Uterus (tissue), 4 donors: ENCODE results near the gene HOTAIR. TPM values are rescaled to one million over a fixed set of nuclear protein-coding genes. Genes with fewer than 3 reads are reported as not detected.

Source experiments
- DNase-seq, 2 donors: peaks; one replicate each; pipeline ENCODE4 v3.0.0-alpha.2; 2019 to 2020
- H3K27ac ChIP-seq, 2 donors: fragments of 200-600 bp; sonication (generic); 1 replicate in 1 of 2; 2 replicates in 1 of 2; pipeline ENCODE4 v1.5.1; 2016 to 2018
- H3K27me3 ChIP-seq, 2 donors: fragments of 200-600 bp; sonication (generic); one replicate each; pipeline ENCODE4 v1.5.1; 2018 to 2019; ENCODE audit warnings: control low read depth in 1 of 2
- H3K36me3 ChIP-seq, 2 donors: fragments of 200-600 bp; sonication (generic); one replicate each; pipeline ENCODE4 v1.5.1; 2019; ENCODE audit warnings: control low read depth in 1 of 2
- H3K4me1 ChIP-seq, 2 donors: fragments of 200-600 bp; sonication (generic); one replicate each; pipeline ENCODE4 v1.5.1; 2018 to 2019; ENCODE audit warnings: control low read depth in 1 of 2
- H3K4me3 ChIP-seq, 2 donors: fragments of 200-600 bp; sonication (generic); 1 replicate in 1 of 2; 2 replicates in 1 of 2; pipeline ENCODE4 v1.5.1; 2018 to 2019; ENCODE audit warnings: mild to moderate bottlenecking in 1 of 2
- H3K9me3 ChIP-seq, 2 donors: fragments of 200-600 bp; sonication (generic); one replicate each; pipeline ENCODE4 v1.5.1; 2019; ENCODE audit warnings: control low read depth in 1 of 2
- POLR2A ChIP-seq, 2 donors: fragments of 450-650 bp; IDR thresholded peaks; one replicate each; pipeline ENCODE4 v1.6.1; 2016; ENCODE audit warnings: antibody characterized with exemption in 2 of 2, mild to moderate bottlenecking in 1 of 2, moderate library complexity in 1 of 2
- intact Hi-C: fragments of 100-400 bp; cut with DNase I; formaldehyde crosslinking; loops from one replicate; pipeline ENCODE4 v1.15.1; 2023; ENCODE audit warnings: low total_unique reads
- total RNA-seq, 4 donors: library from RNA; depleted of rRNA in 3 of 4; stranded (reverse); fragments of >200 nt in 3 of 4; gene quantifications; one replicate each; pipeline versions ENCODE4 v1.1.0 to v1.2.4, GENCODE V29; 2014 to 2023
- TF ChIP-seq, protein P1 (sequence below), 4 experiments: fragments of 200-600 bp in 2 of 4; fragments of 450-650 bp in 2 of 4; sonication (generic) in 2 of 4; IDR thresholded peaks; one replicate each; pipeline ENCODE4 v1.5.1; 2016 to 2019; ENCODE audit warnings: antibody characterized with exemption in 4 of 4, mild to moderate bottlenecking in 2 of 4, moderate library complexity in 1 of 4
- donor health status: DM: yes; HTN: yes; CAD: no.

HOTAIR gene
- total RNA-seq, 4 donors from 2014 or later: 1.2 to 4.1 (median 2.1) TPM; not detected in 1

DNA sequence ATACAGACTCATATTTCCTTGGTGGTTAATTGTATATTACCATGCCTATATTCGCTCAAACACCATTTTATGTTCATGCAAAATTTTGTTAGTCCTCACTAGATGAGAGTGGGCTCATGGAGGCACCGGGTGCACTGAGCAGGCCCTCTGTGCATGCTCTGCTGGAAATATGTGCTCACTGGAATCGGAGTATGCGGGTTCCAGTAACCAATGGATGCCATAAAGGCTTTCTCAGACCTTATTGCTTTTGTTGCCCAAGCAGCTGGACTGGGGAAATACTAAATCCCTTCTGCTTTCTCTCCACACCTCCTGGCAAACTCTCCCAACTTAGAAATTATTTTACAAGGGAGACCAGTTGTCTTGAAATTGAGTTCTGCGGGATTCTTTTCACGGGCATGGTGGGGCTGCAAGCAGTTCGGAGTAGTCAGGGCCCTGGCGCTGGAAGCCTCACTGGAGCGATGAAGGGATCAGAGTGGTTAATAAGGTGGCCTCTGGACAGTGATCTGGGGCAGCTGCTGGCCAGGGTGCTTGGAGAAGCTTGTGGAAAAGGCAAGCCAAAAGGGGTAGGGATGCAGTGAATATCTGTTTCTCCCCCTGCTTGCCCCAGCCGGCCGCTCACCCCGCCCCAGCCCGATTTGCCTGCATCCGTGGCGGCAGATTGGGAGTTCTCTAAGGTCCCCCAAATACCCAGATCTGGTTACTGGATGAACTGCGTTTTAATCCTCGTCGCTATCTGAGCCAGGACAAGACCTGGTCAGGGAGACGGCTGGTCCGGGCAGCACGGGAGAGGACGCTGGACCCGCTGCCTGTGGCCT, 46.0 kb upstream of the HOTAIR start:
- Histone ChIP-seq H3K27ac (no peak overlapping the region), H3K4me1 (no peaks in the 10 kb centered on the region), H3K4me3 (peak overlapping the region in 1 of 2 donors; percentile 49), H3K27me3 (peaks cover 0 to 14% of the 10 kb centered on the region in 2 donors), H3K36me3 (no peaks in the 10 kb centered on the region), H3K9me3 (no peaks in the 10 kb centered on the region)
- DNase-seq: no peak
- intact Hi-C loops: no loop called here
- TF ChIP-seq, protein P1, sequence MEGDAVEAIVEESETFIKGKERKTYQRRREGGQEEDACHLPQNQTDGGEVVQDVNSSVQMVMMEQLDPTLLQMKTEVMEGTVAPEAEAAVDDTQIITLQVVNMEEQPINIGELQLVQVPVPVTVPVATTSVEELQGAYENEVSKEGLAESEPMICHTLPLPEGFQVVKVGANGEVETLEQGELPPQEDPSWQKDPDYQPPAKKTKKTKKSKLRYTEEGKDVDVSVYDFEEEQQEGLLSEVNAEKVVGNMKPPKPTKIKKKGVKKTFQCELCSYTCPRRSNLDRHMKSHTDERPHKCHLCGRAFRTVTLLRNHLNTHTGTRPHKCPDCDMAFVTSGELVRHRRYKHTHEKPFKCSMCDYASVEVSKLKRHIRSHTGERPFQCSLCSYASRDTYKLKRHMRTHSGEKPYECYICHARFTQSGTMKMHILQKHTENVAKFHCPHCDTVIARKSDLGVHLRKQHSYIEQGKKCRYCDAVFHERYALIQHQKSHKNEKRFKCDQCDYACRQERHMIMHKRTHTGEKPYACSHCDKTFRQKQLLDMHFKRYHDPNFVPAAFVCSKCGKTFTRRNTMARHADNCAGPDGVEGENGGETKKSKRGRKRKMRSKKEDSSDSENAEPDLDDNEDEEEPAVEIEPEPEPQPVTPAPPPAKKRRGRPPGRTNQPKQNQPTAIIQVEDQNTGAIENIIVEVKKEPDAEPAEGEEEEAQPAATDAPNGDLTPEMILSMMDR (IDR thresholded peaks at IDR 0.05): no peak

DNA sequence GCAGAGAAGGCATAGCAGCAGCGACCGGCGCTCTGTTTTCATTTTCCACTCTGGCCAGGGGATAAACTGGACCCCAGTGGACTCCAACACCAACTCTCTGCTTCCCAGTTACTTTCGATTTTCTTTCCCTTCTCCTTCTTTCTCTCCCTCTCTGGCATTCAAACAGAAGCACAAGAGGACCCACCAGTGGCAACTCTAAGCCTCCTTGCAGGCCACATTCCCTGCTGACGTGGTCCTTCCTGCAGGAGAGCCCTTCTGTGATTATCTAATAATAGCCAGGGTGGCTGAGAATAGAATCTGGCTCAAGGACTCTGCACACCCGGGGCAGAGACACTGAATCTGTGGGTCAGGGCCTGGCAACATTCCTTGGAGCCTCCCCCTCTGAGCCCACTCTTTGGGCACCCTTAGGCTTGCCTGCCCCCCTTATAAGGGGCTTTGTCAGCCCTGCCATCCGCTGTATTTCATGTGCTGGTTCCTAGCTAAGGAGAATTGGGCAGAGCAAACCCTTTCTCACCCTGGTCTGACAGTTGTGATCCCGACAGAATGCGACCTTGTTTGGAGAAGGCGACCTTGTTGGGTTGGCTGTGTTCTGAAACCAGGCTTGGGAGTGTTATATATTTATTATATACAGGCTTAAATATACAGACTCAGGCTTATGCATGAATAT, 45.3 kb upstream of the HOTAIR start:
- H3K4me1 ChIP-seq: no peaks in the 10 kb centered on the region
- intact Hi-C loops: no loop called here
- no peak for DNase-seq
- no peaks in the 10 kb centered on the region for H3K36me3 ChIP-seq
- H3K4me3 ChIP-seq: peak overlapping the region in 1 of 2 donors; percentile 49
- H3K27me3 ChIP-seq: peaks cover 0 to 13% of the 10 kb centered on the region in 2 donors
- no peaks in the 10 kb centered on the region for H3K9me3 ChIP-seq
- TF ChIP-seq, protein P1 (IDR thresholded peaks at IDR 0.05): no peak
- H3K27ac ChIP-seq: peak overlapping the region; percentile 84

DNA sequence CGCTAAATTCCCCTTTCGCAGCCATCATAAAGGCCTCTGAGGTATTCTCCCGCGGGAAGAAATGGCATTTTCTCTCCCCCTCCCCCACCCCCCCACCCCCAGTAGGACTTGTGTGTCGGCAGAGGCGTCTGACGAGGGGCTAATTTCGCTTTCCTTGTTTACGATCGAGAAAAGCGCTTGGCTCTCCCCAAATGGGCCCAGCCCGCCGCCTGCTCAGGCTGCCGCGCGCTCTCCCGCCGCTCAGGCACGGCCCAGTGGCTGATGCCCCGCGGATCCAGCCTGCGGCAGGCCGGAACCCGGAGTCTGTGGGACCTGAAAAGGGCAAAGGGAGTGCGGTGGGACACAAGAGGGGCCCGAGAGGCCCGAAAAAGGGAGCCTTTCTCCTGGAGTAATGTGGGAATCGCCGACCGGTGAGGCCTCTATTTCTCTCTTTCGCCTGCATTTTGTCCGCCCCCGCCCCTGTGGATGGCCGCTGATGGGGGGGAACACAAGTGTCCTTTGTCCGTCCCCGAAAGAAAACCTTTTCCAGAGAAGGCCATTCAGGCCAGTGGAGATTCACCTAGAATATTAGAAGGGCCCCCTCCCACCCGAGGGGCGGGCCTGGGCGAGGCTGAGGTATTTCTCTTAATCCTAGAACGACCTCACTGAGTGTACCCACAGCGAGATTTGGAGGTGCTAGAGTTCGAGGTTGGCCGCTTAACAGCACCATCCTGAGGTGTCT, 44.5 kb upstream of the HOTAIR start:
- peak overlapping the region; percentile 84 for H3K27ac ChIP-seq
- H3K27me3 ChIP-seq: peaks cover 0 to 12% of the 10 kb centered on the region in 2 donors
- H3K4me3 ChIP-seq: peak overlapping the region; percentile 32 to 49
- H3K4me1 ChIP-seq: no peaks in the 10 kb centered on the region
- intact Hi-C loops: no loop called here
- H3K9me3 ChIP-seq: no peaks in the 10 kb centered on the region
- no peak for TF ChIP-seq POLR2A (IDR thresholded peaks at IDR 0.05)
- TF ChIP-seq, protein P1 (IDR thresholded peaks at IDR 0.05): no peak
- no peaks in the 10 kb centered on the region for H3K36me3 ChIP-seq
- no peak for DNase-seq

DNA sequence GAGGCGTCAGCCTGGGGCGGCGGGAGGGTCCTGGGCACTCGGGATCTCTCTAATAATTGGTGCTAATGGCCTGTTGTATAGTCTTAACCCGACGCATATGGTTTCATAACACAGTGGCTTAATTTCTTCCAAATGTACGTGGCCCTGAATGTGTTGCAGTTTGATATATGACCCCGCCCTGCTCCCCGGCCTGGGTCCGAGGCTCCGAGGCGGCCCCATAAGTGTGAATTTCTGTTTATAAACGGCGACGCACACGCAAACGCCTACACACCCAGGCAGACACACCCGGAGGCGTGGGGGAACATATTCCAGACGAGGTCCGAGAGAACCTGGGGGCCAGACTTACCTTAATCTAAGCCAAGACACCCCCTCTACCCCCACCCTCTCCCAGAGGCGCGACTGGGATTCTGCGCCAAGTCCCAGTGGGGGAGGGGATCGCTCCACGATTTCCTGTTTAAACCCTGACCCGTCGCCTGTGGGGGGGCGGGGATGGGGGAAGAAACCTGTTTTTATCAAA, 43.8 kb upstream of the HOTAIR start:
- peak in 1 of 2 donors; percentile 80 for DNase-seq
- Histone ChIP-seq H3K27me3 (peaks cover 0 to 12% of the 10 kb centered on the region in 2 donors), H3K27ac (peak overlapping the region; percentile 84), H3K36me3 (no peaks in the 10 kb centered on the region), H3K4me3 (peak overlapping the region; percentile 32 to 49), H3K4me1 (no peaks in the 10 kb centered on the region), H3K9me3 (no peaks in the 10 kb centered on the region)
- intact Hi-C loops: no loop called here
- TF ChIP-seq POLR2A (IDR thresholded peaks at IDR 0.05): no peak

DNA sequence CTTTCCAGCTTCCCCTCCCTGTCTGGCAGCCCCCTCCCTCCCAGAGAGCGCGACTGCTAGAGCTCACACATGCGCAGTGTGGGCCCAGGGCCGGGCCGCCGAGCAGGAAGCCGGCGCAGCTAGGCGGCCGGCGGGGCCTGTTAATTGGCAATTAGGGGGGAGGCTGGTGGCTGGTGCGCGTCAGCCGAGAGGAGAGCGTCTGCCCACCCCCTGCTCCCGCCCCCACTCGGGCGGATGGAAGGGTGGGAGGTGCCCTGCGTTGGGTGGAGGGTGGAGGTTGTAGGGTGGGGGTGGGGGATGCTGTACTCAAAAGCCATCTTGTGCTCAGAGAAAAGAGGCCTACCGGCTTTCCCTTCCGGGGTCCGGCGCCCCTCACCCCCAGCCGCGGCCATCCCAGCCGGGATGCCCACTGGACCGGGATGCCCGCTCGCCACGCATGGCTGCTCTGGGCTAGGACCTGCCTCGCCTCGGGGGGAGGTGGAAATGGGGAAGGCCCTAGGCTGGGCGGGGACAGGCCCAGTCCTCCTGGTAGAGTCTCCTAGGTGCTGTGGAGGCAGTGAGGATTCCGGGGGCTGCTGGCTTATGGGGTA, 43.2 kb upstream of the HOTAIR start:
- Histone ChIP-seq H3K27me3 (peaks cover 0 to 12% of the 10 kb centered on the region in 2 donors), H3K4me3 (peak overlapping the region; percentile 32 to 49), H3K27ac (peak overlapping the region; percentile 84), H3K4me1 (no peaks in the 10 kb centered on the region), H3K9me3 (no peaks in the 10 kb centered on the region), H3K36me3 (no peaks in the 10 kb centered on the region)
- intact Hi-C loops: no loop called here
- DNase-seq: peak; percentile 62 to 93
- TF ChIP-seq, protein P1 (IDR thresholded peaks at IDR 0.05): peak in 1 of 4 experiments; percentile 8
- TF ChIP-seq POLR2A (IDR thresholded peaks at IDR 0.05): peak; percentile 39 to 41
